CD4-positive, alpha-beta T cell treated with Interleukin-6 for 4 hours (primary cell): Measurements from ENCODE around the gene ADCY10.
"Not testable (repeated sequence)": the region's sequence is repeated elsewhere in the genome, so short reads cannot be mapped to it uniquely, and the experiment has no call there.

Experiments
- DNase-seq: peaks from one replicate; pipeline ENCODE4 v3.0.0-alpha.2; 2020; ENCODE audit warnings: mixed read lengths

ADCY10 gene

GRCh38 chr1:167806676-167807075 lies 107.3 kb downstream of the ADCY10 start:
- DNase-seq: not testable (repeated sequence)

GRCh38 chr1:167806235-167806634 lies 107.7 kb downstream of the ADCY10 start:
- not testable (repeated sequence) for DNase-seq

- DNase-seq: peak; percentile 12
These were observed 108.8 kb downstream of the ADCY10 start for GRCh38 chr1:167805041-167805556.

- peak; percentile 91 for DNase-seq
These were observed 110.4 kb downstream of the ADCY10 start for GRCh38 chr1:167803358-167804207.

GRCh38 chr1:167802235-167802634 lies 111.7 kb downstream of the ADCY10 start:
- no peak for DNase-seq

GRCh38 chr1:167800251-167800650 lies 113.7 kb downstream of the ADCY10 start:
- DNase-seq: no peak

GRCh38 chr1:167799747-167800146 lies 114.2 kb downstream of the ADCY10 start:
- no peak for DNase-seq

GRCh38 chr1:167798952-167799351 lies 115.0 kb downstream of the ADCY10 start:
- no peak for DNase-seq

GRCh38 chr1:167797015-167797414 lies 116.9 kb downstream of the ADCY10 start:
- peak; percentile 6 for DNase-seq

- no peak for DNase-seq
These were observed 117.9 kb downstream of the ADCY10 start for GRCh38 chr1:167795810-167796740.

GRCh38 chr1:167794043-167794442 lies 119.9 kb downstream of the ADCY10 start:
- DNase-seq: no peak

- DNase-seq: no peak
These were observed 121.8 kb downstream of the ADCY10 start for GRCh38 chr1:167792188-167792565.

GRCh38 chr1:167791281-167792187 lies 122.4 kb downstream of the ADCY10 start:
- DNase-seq: no peak

GRCh38 chr1:167790117-167790516 lies 123.8 kb downstream of the ADCY10 start:
- no peak for DNase-seq

- DNase-seq: no peak
These were observed 124.4 kb downstream of the ADCY10 start for GRCh38 chr1:167789501-167789900.

GRCh38 chr1:167786502-167786901 lies 127.4 kb downstream of the ADCY10 start:
- no peak for DNase-seq

GRCh38 chr1:167784876-167785550 lies 128.9 kb downstream of the ADCY10 start:
- no peak for DNase-seq

GRCh38 chr1:167782946-167783345 lies 131.0 kb downstream of the ADCY10 start:
- no peak for DNase-seq

- no peak for DNase-seq
These were observed 132.4 kb downstream of the ADCY10 start for GRCh38 chr1:167781558-167781957.

GRCh38 chr1:167777269-167777650 lies 136.7 kb downstream of the ADCY10 start:
- no peak for DNase-seq

- DNase-seq: no peak
These were observed 137.2 kb downstream of the ADCY10 start for GRCh38 chr1:167776616-167777268.
